Uterus (tissue), 4 donors: ENCODE results near the gene CD96. TPM values are rescaled to one million over a fixed set of nuclear protein-coding genes. Genes with fewer than 3 reads are reported as not detected.

Experiments
- DNase-seq, 2 donors: peaks; one replicate each; pipeline ENCODE4 v3.0.0-alpha.2; 2019 to 2020
- H3K27ac ChIP-seq, 2 donors: fragments of 200-600 bp; sonication (generic); 1 replicate in 1 of 2; 2 replicates in 1 of 2; pipeline ENCODE4 v1.5.1; 2016 to 2018
- H3K27me3 ChIP-seq, 2 donors: fragments of 200-600 bp; sonication (generic); one replicate each; pipeline ENCODE4 v1.5.1; 2018 to 2019; ENCODE audit warnings: control low read depth in 1 of 2
- H3K36me3 ChIP-seq, 2 donors: fragments of 200-600 bp; sonication (generic); one replicate each; pipeline ENCODE4 v1.5.1; 2019; ENCODE audit warnings: control low read depth in 1 of 2
- H3K4me1 ChIP-seq, 2 donors: fragments of 200-600 bp; sonication (generic); one replicate each; pipeline ENCODE4 v1.5.1; 2018 to 2019; ENCODE audit warnings: control low read depth in 1 of 2
- H3K4me3 ChIP-seq, 2 donors: fragments of 200-600 bp; sonication (generic); 1 replicate in 1 of 2; 2 replicates in 1 of 2; pipeline ENCODE4 v1.5.1; 2018 to 2019; ENCODE audit warnings: mild to moderate bottlenecking in 1 of 2
- H3K9me3 ChIP-seq, 2 donors: fragments of 200-600 bp; sonication (generic); one replicate each; pipeline ENCODE4 v1.5.1; 2019; ENCODE audit warnings: control low read depth in 1 of 2
- CTCF ChIP-seq, 4 experiments: fragments of 200-600 bp in 2 of 4; fragments of 450-650 bp in 2 of 4; sonication (generic) in 2 of 4; IDR thresholded peaks; one replicate each; pipeline ENCODE4 v1.5.1; 2016 to 2019; ENCODE audit warnings: antibody characterized with exemption in 4 of 4, mild to moderate bottlenecking in 2 of 4, moderate library complexity in 1 of 4
- POLR2A ChIP-seq, 2 donors: fragments of 450-650 bp; IDR thresholded peaks; one replicate each; pipeline ENCODE4 v1.6.1; 2016; ENCODE audit warnings: antibody characterized with exemption in 2 of 2, mild to moderate bottlenecking in 1 of 2, moderate library complexity in 1 of 2
- intact Hi-C: fragments of 100-400 bp; cut with DNase I; formaldehyde crosslinking; loops from one replicate; pipeline ENCODE4 v1.15.1; 2023; ENCODE audit warnings: low total_unique reads
- total RNA-seq, 4 donors: library from RNA; depleted of rRNA in 3 of 4; stranded (reverse); fragments of >200 nt in 3 of 4; gene quantifications; one replicate each; pipeline versions ENCODE4 v1.1.0 to v1.2.4, GENCODE V29; 2014 to 2023
- donor health status: DM: yes; HTN: yes; CAD: no.

CD96 gene
- total RNA-seq, 4 donors from 2014 or later: 1.0 to 2.8 (median 2.2) TPM

GRCh38 chr3:111616417-111617105 is 74.6 kb downstream of the CD96 start:
- Histone ChIP-seq H3K36me3 (no peaks in the 10 kb centered on the region), H3K4me3 (no peak overlapping the region), H3K4me1 (no peaks in the 10 kb centered on the region), H3K9me3 (no peaks in the 10 kb centered on the region), H3K27ac (no peak overlapping the region), H3K27me3 (no peaks in the 10 kb centered on the region)
- no peak for TF ChIP-seq CTCF (IDR thresholded peaks at IDR 0.05)
- no peak for TF ChIP-seq POLR2A (IDR thresholded peaks at IDR 0.05)
- intact Hi-C loops: no loop called here
- no peak for DNase-seq

GRCh38 chr3:111617406-111617805 is 75.4 kb downstream of the CD96 start:
- no peak overlapping the region for H3K27ac ChIP-seq
- TF ChIP-seq CTCF (IDR thresholded peaks at IDR 0.05): no peak
- TF ChIP-seq POLR2A (IDR thresholded peaks at IDR 0.05): no peak
- H3K27me3 ChIP-seq: no peaks in the 10 kb centered on the region
- intact Hi-C loops: no loop called here
- no peak for DNase-seq
- no peaks in the 10 kb centered on the region for H3K36me3 ChIP-seq
- no peaks in the 10 kb centered on the region for H3K9me3 ChIP-seq
- no peak overlapping the region for H3K4me3 ChIP-seq
- no peaks in the 10 kb centered on the region for H3K4me1 ChIP-seq

GRCh38 chr3:111617912-111618601 is 76.1 kb downstream of the CD96 start:
- H3K27me3 ChIP-seq: no peaks in the 10 kb centered on the region

GRCh38 chr3:111618945-111619344 is 76.9 kb downstream of the CD96 start:
- Histone ChIP-seq H3K27ac (no peak overlapping the region), H3K4me1 (no peaks in the 10 kb centered on the region), H3K36me3 (no peaks in the 10 kb centered on the region), H3K4me3 (no peak overlapping the region), H3K27me3 (no peaks in the 10 kb centered on the region), H3K9me3 (no peaks in the 10 kb centered on the region)
- no peak for TF ChIP-seq POLR2A (IDR thresholded peaks at IDR 0.05)
- TF ChIP-seq CTCF (IDR thresholded peaks at IDR 0.05): no peak
- intact Hi-C loops: no loop called here
- no peak for DNase-seq

More at GRCh38 chr3:111617912-111618601, 76.1 kb downstream of the CD96 start:
- H3K4me3 ChIP-seq: no peak overlapping the region
- H3K4me1 ChIP-seq: no peaks in the 10 kb centered on the region
- H3K9me3 ChIP-seq: no peaks in the 10 kb centered on the region
- intact Hi-C loops: no loop called here
- TF ChIP-seq POLR2A (IDR thresholded peaks at IDR 0.05) (no peak), CTCF (IDR thresholded peaks at IDR 0.05) (no peak)
- DNase-seq: no peak
- no peak overlapping the region for H3K27ac ChIP-seq
- no peaks in the 10 kb centered on the region for H3K36me3 ChIP-seq

GRCh38 chr3:111619833-111620232 is 77.8 kb downstream of the CD96 start:
- H3K4me1 ChIP-seq: no peaks in the 10 kb centered on the region
- no peak overlapping the region for H3K4me3 ChIP-seq
- TF ChIP-seq POLR2A (IDR thresholded peaks at IDR 0.05) (no peak), CTCF (IDR thresholded peaks at IDR 0.05) (no peak)
- H3K36me3 ChIP-seq: no peaks in the 10 kb centered on the region
- no peak overlapping the region for H3K27ac ChIP-seq
- H3K27me3 ChIP-seq: no peaks in the 10 kb centered on the region
- DNase-seq: no peak
- no peaks in the 10 kb centered on the region for H3K9me3 ChIP-seq
- intact Hi-C loops: no loop called here
